Tibial nerve (tissue), 4 donors: ENCODE data around the gene U2AF1L4.
"Not testable (repeated sequence)": the region's sequence is repeated elsewhere in the genome, so short reads cannot be mapped to it uniquely, and the experiment has no call there.

Experiments
- CTCF ChIP-seq, 5 experiments: fragments of 200-600 bp in 3 of 5; fragments of 450-650 bp in 2 of 5; sonication (generic) in 3 of 5; IDR thresholded peaks; one replicate each; pipeline ENCODE4 v1.5.1; 2016 to 2019; ENCODE audit warnings: antibody characterized with exemption in 5 of 5, mild to moderate bottlenecking in 3 of 5, moderate library complexity in 2 of 5
- EP300 ChIP-seq, 2 donors: sonication (generic); formaldehyde crosslinking; IDR thresholded peaks; one replicate each; pipeline ENCODE4 v1.6.1; 2017; ENCODE audit warnings: antibody characterized with exemption in 2 of 2, mild to moderate bottlenecking in 1 of 2
- POLR2A ChIP-seq, 2 donors: fragments of 450-650 bp; IDR thresholded peaks; one replicate each; pipeline ENCODE4 v1.6.1; 2017; ENCODE audit warnings: antibody characterized with exemption in 2 of 2, mild to moderate bottlenecking in 2 of 2, moderate library complexity in 2 of 2

DNA sequence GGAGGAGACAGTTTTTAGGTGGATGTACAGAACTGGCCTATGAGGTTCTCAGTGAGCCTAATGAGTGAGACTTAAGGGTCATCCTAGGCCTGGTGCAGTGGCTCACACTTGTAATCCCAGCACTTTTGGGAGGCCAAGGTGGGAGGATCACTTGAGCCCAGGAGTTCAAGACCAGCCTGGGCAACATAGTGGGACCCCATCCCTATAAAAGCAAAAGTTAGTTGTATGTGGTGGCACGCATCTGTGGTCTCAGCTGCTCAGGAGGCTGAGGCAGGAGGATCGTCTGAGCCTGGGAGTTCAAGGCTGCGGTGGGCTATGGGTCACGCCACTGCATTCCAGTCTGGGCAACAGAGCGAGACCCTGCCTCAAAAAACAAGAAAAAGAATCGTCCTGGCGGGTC is 21.1 kb downstream of the U2AF1L4 start:
- not testable (repeated sequence) for TF ChIP-seq CTCF, POLR2A, EP300 (IDR thresholded peaks at IDR 0.05)
